ENCODE measurements around the gene CCDC18. TPM values are rescaled to one million over a fixed set of nuclear protein-coding genes. Genes with fewer than 3 reads are reported as not detected.
"Not testable (repeated sequence)": the region's sequence is repeated elsewhere in the genome, so short reads cannot be mapped to it uniquely, and the experiment has no call there.

CCDC18 gene
- total RNA-seq, 4 donors from 2014 or later, result 2.7 to 15.9 (median 4.0) TPM

- Histone ChIP-seq H3K4me1 (no peaks in the 10 kb centered on the region), H3K9me3 (peaks cover 4% of the 10 kb centered on the region), H3K36me3 (peaks cover 5% of the 10 kb centered on the region), H3K4me3 (no peak overlapping the region), H3K27me3 (no peaks in the 10 kb centered on the region), H3K27ac (no peak overlapping the region)
- WGBS, result 92% methylated on average over 1 of the region's 1 CpG
- no peak for DNase-seq (ENCODE audit: low spot score in 2 of 2)
- no peak for TF ChIP-seq EP300 (IDR thresholded peaks at IDR 0.05)
- TF ChIP-seq POLR2AphosphoS5 (IDR thresholded peaks at IDR 0.05), result no peak
- no peak for TF ChIP-seq POLR2A (IDR thresholded peaks at IDR 0.05)
- no peak for TF ChIP-seq CTCF (IDR thresholded peaks at IDR 0.05)
Observed at GRCh38 chr1:93238425-93238824, 57.9 kb downstream of the CCDC18 start.

- H3K27ac ChIP-seq, result no peak overlapping the region
- TF ChIP-seq EP300 (IDR thresholded peaks at IDR 0.05) (no peak), POLR2AphosphoS5 (IDR thresholded peaks at IDR 0.05) (no peak), CTCF (IDR thresholded peaks at IDR 0.05) (no peak), POLR2A (IDR thresholded peaks at IDR 0.05) (no peak)
Observed at GRCh38 chr1:93239863-93240262, 59.3 kb downstream of the CCDC18 start.

GRCh38 chr1:93243233-93243632 lies 62.7 kb downstream of the CCDC18 start:
- H3K4me1 ChIP-seq; H3K36me3 ChIP-seq; DNase-seq (ENCODE audit: low spot score in 2 of 2); H3K9me3 ChIP-seq; H3K4me3 ChIP-seq; H3K27me3 ChIP-seq; H3K27ac ChIP-seq: not testable (repeated sequence)
- WGBS, result 97% methylated on average over 3 of the region's 3 CpGs

More at GRCh38 chr1:93239863-93240262, 59.3 kb downstream of the CCDC18 start:
- Histone ChIP-seq H3K9me3 (peaks cover 4% of the 10 kb centered on the region), H3K4me3 (no peak overlapping the region), H3K4me1 (no peaks in the 10 kb centered on the region), H3K36me3 (peaks cover 5% of the 10 kb centered on the region), H3K27me3 (no peaks in the 10 kb centered on the region)
- WGBS, result 89% methylated on average over 3 of the region's 3 CpGs
- DNase-seq (ENCODE audit: low spot score in 2 of 2), result no peak

- no peak for TF ChIP-seq EP300 (IDR thresholded peaks at IDR 0.05)
- no peak for TF ChIP-seq POLR2AphosphoS5 (IDR thresholded peaks at IDR 0.05)
- no peak for TF ChIP-seq CTCF (IDR thresholded peaks at IDR 0.05)
- no peak for TF ChIP-seq POLR2A (IDR thresholded peaks at IDR 0.05)
- Histone ChIP-seq H3K27me3 (no peaks in the 10 kb centered on the region), H3K9me3 (peaks cover 4% of the 10 kb centered on the region), H3K4me3 (no peak overlapping the region), H3K27ac (no peak overlapping the region), H3K4me1 (no peaks in the 10 kb centered on the region), H3K36me3 (peaks cover 5% of the 10 kb centered on the region)
- DNase-seq (ENCODE audit: low spot score in 2 of 2), result no peak
- 71% methylated on average over 1 of the region's 1 CpG for WGBS
Observed at GRCh38 chr1:93244298-93245069, 64.0 kb downstream of the CCDC18 start.

GRCh38 chr1:93251966-93252365 lies 71.4 kb downstream of the CCDC18 start:
- Histone ChIP-seq H3K4me1 (no peaks in the 10 kb centered on the region), H3K9me3 (peaks cover 4% of the 10 kb centered on the region), H3K4me3 (no peak overlapping the region), H3K27ac (no peak overlapping the region), H3K36me3 (no peaks in the 10 kb centered on the region), H3K27me3 (no peaks in the 10 kb centered on the region)
- no peak for TF ChIP-seq POLR2A (IDR thresholded peaks at IDR 0.05)
- TF ChIP-seq POLR2AphosphoS5 (IDR thresholded peaks at IDR 0.05), result no peak
- TF ChIP-seq EP300 (IDR thresholded peaks at IDR 0.05), result no peak
- WGBS, result 94% methylated on average over 1 of the region's 1 CpG
- DNase-seq (ENCODE audit: low spot score in 2 of 2), result no peak

GRCh38 chr1:93252598-93252997 lies 72.1 kb downstream of the CCDC18 start:
- no peaks in the 10 kb centered on the region for H3K27me3 ChIP-seq
- TF ChIP-seq POLR2A (IDR thresholded peaks at IDR 0.05), result no peak
- no peak for TF ChIP-seq EP300 (IDR thresholded peaks at IDR 0.05)
- no peak overlapping the region for H3K27ac ChIP-seq
- no peaks in the 10 kb centered on the region for H3K36me3 ChIP-seq
- H3K9me3 ChIP-seq, result peaks cover 4% of the 10 kb centered on the region
- no peak overlapping the region for H3K4me3 ChIP-seq
- H3K4me1 ChIP-seq, result no peaks in the 10 kb centered on the region
- no peak for DNase-seq (ENCODE audit: low spot score in 2 of 2)
- WGBS, result 86% methylated on average over 2 of the region's 2 CpGs
